ENCODE measurements around the gene TUBD1. TPM values are rescaled to one million over a fixed set of nuclear protein-coding genes. Genes with fewer than 3 reads are reported as not detected.

Gene TUBD1
- total RNA-seq, 1 donor from 2014 or later: 12.5 TPM

- no peak for TF ChIP-seq CTCF (IDR thresholded peaks at IDR 0.05; ENCODE audit: unreplicated experiment)
- peaks cover 1% of the 10 kb centered on the region for H3K27me3 Mint-ChIP-seq (ENCODE audit: unreplicated experiment)
- H3K4me3 Mint-ChIP-seq (ENCODE audit: unreplicated experiment): no peak overlapping the region
Observed at GRCh38 chr17:59916446-59916845, 23.7 kb upstream of the TUBD1 start.

GRCh38 chr17:59914274-59914854 is 21.6 kb upstream of the TUBD1 start:
- Mint-ChIP-seq H3K27me3 (ENCODE audit: unreplicated experiment) (no peaks in the 10 kb centered on the region), H3K36me3 (ENCODE audit: low read depth, unreplicated experiment) (peaks cover 6% of the 10 kb centered on the region), H3K9me3 (ENCODE audit: unreplicated experiment) (no peaks in the 10 kb centered on the region), H3K4me3 (ENCODE audit: unreplicated experiment) (no peak overlapping the region), H3K4me1 (ENCODE audit: unreplicated experiment) (no peaks in the 10 kb centered on the region), H3K27ac (ENCODE audit: unreplicated experiment) (no peak overlapping the region)
- DNase-seq (ENCODE audit: low spot score): no peak
- peak; percentile 75 for TF ChIP-seq CTCF (IDR thresholded peaks at IDR 0.05; ENCODE audit: unreplicated experiment)

More at GRCh38 chr17:59916446-59916845, 23.7 kb upstream of the TUBD1 start:
- peaks cover 15% of the 10 kb centered on the region for H3K36me3 Mint-ChIP-seq (ENCODE audit: low read depth, unreplicated experiment)
- no peaks in the 10 kb centered on the region for H3K9me3 Mint-ChIP-seq (ENCODE audit: unreplicated experiment)
- no peak overlapping the region for H3K27ac Mint-ChIP-seq (ENCODE audit: unreplicated experiment)
- no peak for DNase-seq (ENCODE audit: low spot score)
- H3K4me1 Mint-ChIP-seq (ENCODE audit: unreplicated experiment): no peaks in the 10 kb centered on the region

- Mint-ChIP-seq H3K27ac (ENCODE audit: unreplicated experiment) (no peak overlapping the region), H3K4me1 (ENCODE audit: unreplicated experiment) (peaks cover 2% of the 10 kb centered on the region), H3K9me3 (ENCODE audit: unreplicated experiment) (no peaks in the 10 kb centered on the region), H3K27me3 (ENCODE audit: unreplicated experiment) (no peaks in the 10 kb centered on the region), H3K4me3 (ENCODE audit: unreplicated experiment) (no peak overlapping the region), H3K36me3 (ENCODE audit: low read depth, unreplicated experiment) (no peaks in the 10 kb centered on the region)
- no peak for DNase-seq (ENCODE audit: low spot score)
- TF ChIP-seq CTCF (IDR thresholded peaks at IDR 0.05; ENCODE audit: unreplicated experiment): no peak
Observed at GRCh38 chr17:59907467-59907866, 14.7 kb upstream of the TUBD1 start.

- no peak for DNase-seq (ENCODE audit: low spot score)
- H3K9me3 Mint-ChIP-seq (ENCODE audit: unreplicated experiment): no peaks in the 10 kb centered on the region
- TF ChIP-seq CTCF (IDR thresholded peaks at IDR 0.05; ENCODE audit: unreplicated experiment): no peak
- no peak overlapping the region for H3K4me3 Mint-ChIP-seq (ENCODE audit: unreplicated experiment)
- no peak overlapping the region for H3K27ac Mint-ChIP-seq (ENCODE audit: unreplicated experiment)
- H3K27me3 Mint-ChIP-seq (ENCODE audit: unreplicated experiment): no peaks in the 10 kb centered on the region
- no peaks in the 10 kb centered on the region for H3K36me3 Mint-ChIP-seq (ENCODE audit: low read depth, unreplicated experiment)
- H3K4me1 Mint-ChIP-seq (ENCODE audit: unreplicated experiment): peaks cover 2% of the 10 kb centered on the region
Observed at GRCh38 chr17:59903455-59903854, 10.7 kb upstream of the TUBD1 start.

GRCh38 chr17:59901604-59902003 is 8.9 kb upstream of the TUBD1 start:
- Mint-ChIP-seq H3K4me1 (ENCODE audit: unreplicated experiment) (peaks cover 2% of the 10 kb centered on the region), H3K36me3 (ENCODE audit: low read depth, unreplicated experiment) (no peaks in the 10 kb centered on the region), H3K27ac (ENCODE audit: unreplicated experiment) (no peak overlapping the region), H3K9me3 (ENCODE audit: unreplicated experiment) (no peaks in the 10 kb centered on the region), H3K27me3 (ENCODE audit: unreplicated experiment) (no peaks in the 10 kb centered on the region), H3K4me3 (ENCODE audit: unreplicated experiment) (no peak overlapping the region)
- TF ChIP-seq CTCF (IDR thresholded peaks at IDR 0.05; ENCODE audit: unreplicated experiment): no peak
- DNase-seq (ENCODE audit: low spot score): no peak

Data from endothelial cell (in vitro differentiated cells).